ENCODE results near the gene INSM1. TPM values are rescaled to one million over a fixed set of nuclear protein-coding genes. Genes with fewer than 3 reads are reported as not detected.
"Not testable (repeated sequence)": the region's sequence is repeated elsewhere in the genome, so short reads cannot be mapped to it uniquely, and the experiment has no call there.

The INSM1 gene
- total and polyA plus RNA-seq, 7 experiments from 2014 or later, result 0.12 to 0.53 TPM; not detected in 5

DNA sequence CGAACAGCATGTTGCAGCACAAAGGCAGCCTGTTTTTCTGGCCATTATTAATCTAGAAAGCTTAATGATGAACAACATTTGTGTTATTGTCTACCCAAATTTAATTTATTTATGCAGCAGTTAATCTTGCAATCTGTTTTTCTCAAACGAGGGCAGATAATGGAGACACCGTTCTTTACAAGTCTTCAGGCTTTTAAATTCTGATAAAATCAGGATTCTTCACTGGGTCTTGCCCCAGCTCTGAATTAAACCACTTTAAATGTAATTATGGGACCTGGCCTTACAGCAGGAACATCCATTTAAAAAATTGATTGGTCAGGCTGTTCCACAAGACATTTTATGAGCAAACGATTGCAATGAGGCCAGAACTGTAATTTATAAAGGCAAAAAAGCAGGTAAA lies 26.5 kb upstream of the INSM1 start:
- Mint-ChIP-seq H3K36me3 (no peaks in the 10 kb centered on the region), H3K27me3 (peaks cover 3 to 29% (median 5%) of the 10 kb centered on the region in 5 donors), H3K9me3 (peaks cover 0 to 6% (median 0%) of the 10 kb centered on the region in 11 donors), H3K4me3 (no peak overlapping the region), H3K4me1 (no peaks in the 10 kb centered on the region), H3K27ac (no peak overlapping the region)
- H3K27me3 ChIP-seq (ENCODE audit: control insufficient read depth in 2 of 2, insufficient read depth in 2 of 2, low read length in 2 of 2), result no peaks in the 10 kb centered on the region
- no peaks in the 10 kb centered on the region for H3K9me3 ChIP-seq (ENCODE audit: control insufficient read depth in 2 of 3, low read length in 3 of 3)
- no peak overlapping the region for H3K27ac ChIP-seq (ENCODE audit: low read depth, low read length)
- ATAC-seq (no peak), DNase-seq (no peak)
- intact Hi-C loops (cut with micrococcal nuclease), result no loop called here
- H3K36me3 ChIP-seq (ENCODE audit: control insufficient read depth in 2 of 3, insufficient read depth in 3 of 3, low read length in 3 of 3), result no peaks in the 10 kb centered on the region
- no peaks in the 10 kb centered on the region for H3K4me1 ChIP-seq (ENCODE audit: control insufficient read depth in 2 of 2, insufficient read depth in 2 of 2, low read length in 2 of 2)
- POLR2A ChIA-PET, result no interaction called here
- no peak overlapping the region for H3K4me3 ChIP-seq (ENCODE audit: low read length)
- CTCF ChIA-PET, result no interaction called here

DNA sequence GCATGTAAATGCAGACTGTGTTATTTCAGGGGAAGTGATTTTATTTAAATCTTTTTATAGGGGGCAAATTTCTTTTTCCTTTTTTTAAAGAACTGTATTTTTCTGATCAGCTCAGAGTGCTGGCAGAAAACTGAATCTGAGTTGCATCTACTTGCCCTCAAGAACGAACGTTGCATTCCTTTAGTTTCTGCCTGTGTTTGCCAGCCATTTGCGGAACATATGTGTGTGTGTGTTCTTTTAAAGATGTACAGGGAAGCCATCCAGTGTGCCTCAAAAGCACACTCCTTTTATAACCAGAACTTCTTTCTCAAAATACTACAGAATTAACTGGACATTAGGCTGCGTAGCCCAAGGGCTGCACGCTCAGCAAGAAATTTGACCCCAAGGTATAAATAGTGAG lies 25.8 kb upstream of the INSM1 start:
- Histone ChIP-seq H3K4me1 (ENCODE audit: control insufficient read depth in 2 of 2, insufficient read depth in 2 of 2, low read length in 2 of 2) (no peaks in the 10 kb centered on the region), H3K27ac (ENCODE audit: low read depth, low read length) (no peak overlapping the region), H3K4me3 (ENCODE audit: low read length) (no peak overlapping the region), H3K9me3 (ENCODE audit: control insufficient read depth in 2 of 3, low read length in 3 of 3) (no peaks in the 10 kb centered on the region), H3K27me3 (ENCODE audit: control insufficient read depth in 2 of 2, insufficient read depth in 2 of 2, low read length in 2 of 2) (no peaks in the 10 kb centered on the region), H3K36me3 (ENCODE audit: control insufficient read depth in 2 of 3, insufficient read depth in 3 of 3, low read length in 3 of 3) (no peaks in the 10 kb centered on the region)
- intact Hi-C loops (cut with micrococcal nuclease), result no loop called here
- no peak overlapping the region for H3K4me3 Mint-ChIP-seq
- H3K27me3 Mint-ChIP-seq, result peaks cover 3 to 29% (median 10%) of the 10 kb centered on the region in 5 donors
- POLR2A ChIA-PET, result no interaction called here
- peaks cover 0 to 6% (median 3%) of the 10 kb centered on the region in 11 donors for H3K9me3 Mint-ChIP-seq
- CTCF ChIA-PET, result no interaction called here
- H3K36me3 Mint-ChIP-seq, result no peaks in the 10 kb centered on the region
- H3K4me1 Mint-ChIP-seq, result no peaks in the 10 kb centered on the region
- H3K27ac Mint-ChIP-seq, result no peak overlapping the region
- ATAC-seq, result no peak
- no peak for DNase-seq

DNA sequence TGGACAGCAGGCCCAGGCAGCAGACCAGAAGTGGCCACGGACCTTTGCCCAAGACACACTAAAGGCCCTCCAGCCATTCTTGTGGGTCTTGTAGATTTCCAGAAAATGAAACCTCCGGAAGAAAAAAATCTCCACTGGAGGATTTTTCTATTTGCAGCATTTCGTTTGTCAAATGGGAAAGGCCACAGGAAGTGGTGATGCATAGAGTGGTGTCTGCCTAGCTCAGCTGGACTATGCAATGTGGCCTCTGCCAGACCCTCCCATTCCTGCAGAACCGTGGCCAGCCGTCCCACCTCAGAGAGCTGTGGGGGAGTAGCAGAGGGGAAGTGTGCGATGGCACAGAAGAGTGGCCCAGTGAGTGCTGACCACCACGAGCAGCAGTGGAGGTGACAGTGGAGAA lies 24.0 kb upstream of the INSM1 start:
- Histone ChIP-seq H3K27me3 (ENCODE audit: control insufficient read depth in 2 of 2, insufficient read depth in 2 of 2, low read length in 2 of 2) (no peaks in the 10 kb centered on the region), H3K36me3 (ENCODE audit: control insufficient read depth in 2 of 3, insufficient read depth in 3 of 3, low read length in 3 of 3) (no peaks in the 10 kb centered on the region), H3K4me3 (ENCODE audit: low read length) (no peak overlapping the region), H3K9me3 (ENCODE audit: control insufficient read depth in 2 of 3, low read length in 3 of 3) (no peaks in the 10 kb centered on the region), H3K27ac (ENCODE audit: low read depth, low read length) (no peak overlapping the region), H3K4me1 (ENCODE audit: control insufficient read depth in 2 of 2, insufficient read depth in 2 of 2, low read length in 2 of 2) (no peaks in the 10 kb centered on the region)
- intact Hi-C loops (cut with micrococcal nuclease), result no loop called here
- Mint-ChIP-seq H3K4me1 (no peaks in the 10 kb centered on the region), H3K27me3 (peaks cover 3 to 35% (median 19%) of the 10 kb centered on the region in 5 donors), H3K4me3 (no peak overlapping the region), H3K36me3 (no peaks in the 10 kb centered on the region), H3K9me3 (peaks cover 0 to 17% (median 7%) of the 10 kb centered on the region in 11 donors), H3K27ac (no peak overlapping the region)
- no peak for DNase-seq
- ATAC-seq, result no peak
- CTCF ChIA-PET, result no interaction called here
- POLR2A ChIA-PET, result no interaction called here

DNA sequence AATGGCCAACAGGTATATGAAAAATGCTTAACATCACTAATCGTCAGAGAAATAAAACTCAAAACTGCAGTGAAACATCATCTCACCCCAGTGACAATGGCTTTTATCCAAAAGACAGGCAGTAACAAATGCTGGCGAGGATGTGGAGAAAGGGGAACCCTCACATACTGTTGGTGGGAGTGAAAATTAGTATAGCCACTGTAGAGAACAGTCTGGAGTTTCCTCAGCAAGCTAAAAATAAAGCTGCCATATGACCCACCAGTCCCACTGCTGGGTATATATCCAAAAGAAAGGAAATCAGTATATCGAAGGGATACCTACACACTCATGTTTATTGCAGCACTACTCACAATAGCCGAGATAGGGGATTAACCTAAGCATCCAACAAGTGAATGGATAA lies 23.4 kb upstream of the INSM1 start:
- ChIA-PET POLR2A (no interaction called here), CTCF (no interaction called here)
- H3K27me3 ChIP-seq (ENCODE audit: control insufficient read depth in 2 of 2, insufficient read depth in 2 of 2, low read length in 2 of 2), result no peaks in the 10 kb centered on the region
- H3K9me3 ChIP-seq (ENCODE audit: control insufficient read depth in 2 of 3, low read length in 3 of 3), result no peaks in the 10 kb centered on the region
- H3K4me1 ChIP-seq (ENCODE audit: control insufficient read depth in 2 of 2, insufficient read depth in 2 of 2, low read length in 2 of 2), result no peaks in the 10 kb centered on the region
- no peak overlapping the region for H3K4me3 Mint-ChIP-seq
- H3K36me3 ChIP-seq (ENCODE audit: control insufficient read depth in 2 of 3, insufficient read depth in 3 of 3, low read length in 3 of 3), result no peaks in the 10 kb centered on the region
- DNase-seq, result no peak
- peaks cover 3 to 39% (median 24%) of the 10 kb centered on the region in 5 donors for H3K27me3 Mint-ChIP-seq
- H3K27ac Mint-ChIP-seq, result no peak overlapping the region
- intact Hi-C loops (cut with micrococcal nuclease), result no loop called here
- H3K27ac ChIP-seq (ENCODE audit: low read depth, low read length), result no peak overlapping the region
- H3K4me1 Mint-ChIP-seq, result no peaks in the 10 kb centered on the region
- ATAC-seq, result no peak
- H3K36me3 Mint-ChIP-seq, result no peaks in the 10 kb centered on the region
- H3K4me3 ChIP-seq (ENCODE audit: low read length), result no peak overlapping the region
- H3K9me3 Mint-ChIP-seq, result peaks cover 0 to 21% (median 7%) of the 10 kb centered on the region in 11 donors

DNA sequence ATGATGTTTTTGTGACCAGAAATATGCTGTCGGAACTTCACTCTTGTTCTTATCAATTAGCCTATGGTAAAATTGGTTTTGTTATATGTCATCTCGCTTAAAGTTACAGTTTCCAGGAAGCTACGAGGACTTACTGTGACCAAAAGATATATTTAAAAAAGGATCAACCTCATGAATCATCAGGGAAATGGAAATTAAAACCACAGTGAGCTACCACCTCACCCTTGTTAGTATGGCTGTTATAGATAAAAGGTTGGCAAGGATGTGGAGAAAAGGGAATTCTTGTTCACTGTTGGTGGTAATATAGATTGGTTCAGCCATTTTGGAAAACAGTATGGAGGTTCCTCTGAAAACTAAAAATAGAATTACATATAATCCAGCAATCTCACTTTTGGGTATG lies 14.3 kb upstream of the INSM1 start:
- ATAC-seq, result no peak
- no peaks in the 10 kb centered on the region for H3K36me3 ChIP-seq (ENCODE audit: control insufficient read depth in 2 of 3, insufficient read depth in 3 of 3, low read length in 3 of 3)
- no peaks in the 10 kb centered on the region for H3K27me3 ChIP-seq (ENCODE audit: control insufficient read depth in 2 of 2, insufficient read depth in 2 of 2, low read length in 2 of 2)
- Mint-ChIP-seq H3K27ac (no peak overlapping the region), H3K9me3 (peaks cover 0 to 11% (median 0%) of the 10 kb centered on the region in 11 donors), H3K36me3 (no peaks in the 10 kb centered on the region), H3K4me3 (no peak overlapping the region), H3K27me3 (peaks cover 4 to 47% (median 40%) of the 10 kb centered on the region in 5 donors), H3K4me1 (peaks cover 0 to 2% (median 0%) of the 10 kb centered on the region in 7 donors)
- no peak overlapping the region for H3K4me3 ChIP-seq (ENCODE audit: low read length)
- no peak for DNase-seq
- CTCF ChIA-PET, result no interaction called here
- H3K27ac ChIP-seq (ENCODE audit: low read depth, low read length), result no peak overlapping the region
- no peaks in the 10 kb centered on the region for H3K4me1 ChIP-seq (ENCODE audit: control insufficient read depth in 2 of 2, insufficient read depth in 2 of 2, low read length in 2 of 2)
- intact Hi-C loops (cut with micrococcal nuclease), result no loop called here
- POLR2A ChIA-PET, result no interaction called here
- no peaks in the 10 kb centered on the region for H3K9me3 ChIP-seq (ENCODE audit: control insufficient read depth in 2 of 3, low read length in 3 of 3)

DNA sequence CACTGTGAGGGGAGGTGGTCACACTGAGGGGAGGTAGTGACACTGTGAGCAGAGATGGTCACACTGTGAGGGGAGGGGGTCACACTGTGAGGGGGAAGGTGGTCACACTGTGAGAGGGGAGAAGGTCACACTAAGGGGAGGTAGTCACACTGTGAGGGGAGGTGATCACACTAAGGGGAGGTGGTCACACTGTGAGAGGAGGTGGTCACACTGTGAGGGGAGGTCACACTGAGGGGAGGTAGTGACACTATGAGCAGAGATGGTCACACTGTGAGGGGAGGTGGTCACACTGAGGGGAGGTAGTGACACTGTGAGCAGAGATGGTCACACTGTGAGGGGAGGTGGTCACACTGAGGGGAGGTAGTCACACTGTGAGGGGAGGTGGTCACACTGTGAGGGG lies 12.4 kb upstream of the INSM1 start:
- H3K36me3 Mint-ChIP-seq; H3K9me3 ChIP-seq (ENCODE audit: control insufficient read depth in 2 of 3, low read length in 3 of 3); DNase-seq; H3K4me1 ChIP-seq (ENCODE audit: control insufficient read depth in 2 of 2, insufficient read depth in 2 of 2, low read length in 2 of 2); intact Hi-C loops (cut with micrococcal nuclease); H3K4me3 ChIP-seq (ENCODE audit: low read length); CTCF ChIA-PET; H3K27me3 ChIP-seq (ENCODE audit: control insufficient read depth in 2 of 2, insufficient read depth in 2 of 2, low read length in 2 of 2); H3K27ac Mint-ChIP-seq; H3K4me3 Mint-ChIP-seq; POLR2A ChIA-PET; H3K27ac ChIP-seq (ENCODE audit: low read depth, low read length); ATAC-seq; H3K36me3 ChIP-seq (ENCODE audit: control insufficient read depth in 2 of 3, insufficient read depth in 3 of 3, low read length in 3 of 3): not testable (repeated sequence)
- Mint-ChIP-seq H3K27me3 (peaks cover 12 to 46% (median 33%) of the 10 kb centered on the region in 5 donors), H3K4me1 (peaks cover 0 to 15% (median 10%) of the 10 kb centered on the region in 7 donors), H3K9me3 (peaks cover 0 to 11% (median 0%) of the 10 kb centered on the region in 11 donors)

DNA sequence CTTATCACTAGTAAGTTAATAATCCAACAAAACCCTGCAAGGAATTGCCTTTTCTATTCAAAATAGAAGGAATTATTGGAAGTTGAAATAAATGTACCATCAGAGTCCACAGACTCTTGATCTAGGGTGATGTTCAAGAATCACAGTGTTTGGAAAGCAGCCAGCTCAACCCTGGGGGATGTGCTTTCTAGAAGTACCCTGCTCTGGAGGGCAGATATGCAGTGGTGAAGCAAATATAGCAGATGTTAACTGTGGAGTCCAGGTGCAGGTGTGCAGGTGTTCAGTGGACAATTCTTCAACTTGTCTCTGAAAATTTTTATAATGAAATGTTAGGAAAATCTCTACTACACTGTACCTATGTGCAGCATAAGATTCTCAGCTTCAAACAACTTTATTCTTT lies 9.1 kb upstream of the INSM1 start:
- Mint-ChIP-seq H3K27me3 (peaks cover 39 to 54% (median 52%) of the 10 kb centered on the region in 5 donors), H3K27ac (no peak overlapping the region), H3K9me3 (peaks cover 0 to 11% (median 0%) of the 10 kb centered on the region in 11 donors), H3K4me1 (peaks cover 0 to 29% (median 23%) of the 10 kb centered on the region in 7 donors), H3K4me3 (no peak overlapping the region), H3K36me3 (no peaks in the 10 kb centered on the region)
- ChIA-PET CTCF (no interaction called here), POLR2A (no interaction called here)
- peaks cover 0 to 10% of the 10 kb centered on the region in 2 donors for H3K4me1 ChIP-seq (ENCODE audit: control insufficient read depth in 2 of 2, insufficient read depth in 2 of 2, low read length in 2 of 2)
- H3K36me3 ChIP-seq (ENCODE audit: control insufficient read depth in 2 of 3, insufficient read depth in 3 of 3, low read length in 3 of 3), result no peaks in the 10 kb centered on the region
- H3K4me3 ChIP-seq (ENCODE audit: low read length), result no peak overlapping the region
- no peak for ATAC-seq
- no peaks in the 10 kb centered on the region for H3K9me3 ChIP-seq (ENCODE audit: control insufficient read depth in 2 of 3, low read length in 3 of 3)
- intact Hi-C loops (cut with micrococcal nuclease), result no loop called here
- DNase-seq, result no peak
- H3K27ac ChIP-seq (ENCODE audit: low read depth, low read length), result no peak overlapping the region
- H3K27me3 ChIP-seq (ENCODE audit: control insufficient read depth in 2 of 2, insufficient read depth in 2 of 2, low read length in 2 of 2), result no peaks in the 10 kb centered on the region
